ENCODE results near the gene UBE3D.
"Not testable (repeated sequence)": the region's sequence is repeated elsewhere in the genome, so short reads cannot be mapped to it uniquely, and the experiment has no call there.

The UBE3D gene

DNA sequence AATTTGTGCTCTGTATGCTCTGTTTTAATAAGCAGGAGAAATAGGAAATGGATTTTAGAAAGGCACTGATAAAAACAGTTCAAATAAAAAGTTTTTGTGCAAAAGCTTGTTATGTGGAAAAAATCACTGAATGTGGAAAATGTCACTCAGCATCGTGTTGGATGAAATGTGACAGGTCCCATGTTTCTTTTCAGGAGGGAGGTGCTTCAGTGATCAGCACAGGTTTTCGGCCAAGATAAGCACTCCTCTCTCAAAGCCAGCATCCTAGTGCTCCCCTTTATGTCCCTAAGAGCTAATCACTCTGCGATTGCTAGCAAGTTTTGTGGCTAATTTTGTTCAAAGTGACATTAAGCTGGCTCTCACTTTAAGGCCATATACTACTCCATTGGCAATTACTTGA is 12.0 kb downstream of the UBE3D start:
- no peak for DNase-seq

DNA sequence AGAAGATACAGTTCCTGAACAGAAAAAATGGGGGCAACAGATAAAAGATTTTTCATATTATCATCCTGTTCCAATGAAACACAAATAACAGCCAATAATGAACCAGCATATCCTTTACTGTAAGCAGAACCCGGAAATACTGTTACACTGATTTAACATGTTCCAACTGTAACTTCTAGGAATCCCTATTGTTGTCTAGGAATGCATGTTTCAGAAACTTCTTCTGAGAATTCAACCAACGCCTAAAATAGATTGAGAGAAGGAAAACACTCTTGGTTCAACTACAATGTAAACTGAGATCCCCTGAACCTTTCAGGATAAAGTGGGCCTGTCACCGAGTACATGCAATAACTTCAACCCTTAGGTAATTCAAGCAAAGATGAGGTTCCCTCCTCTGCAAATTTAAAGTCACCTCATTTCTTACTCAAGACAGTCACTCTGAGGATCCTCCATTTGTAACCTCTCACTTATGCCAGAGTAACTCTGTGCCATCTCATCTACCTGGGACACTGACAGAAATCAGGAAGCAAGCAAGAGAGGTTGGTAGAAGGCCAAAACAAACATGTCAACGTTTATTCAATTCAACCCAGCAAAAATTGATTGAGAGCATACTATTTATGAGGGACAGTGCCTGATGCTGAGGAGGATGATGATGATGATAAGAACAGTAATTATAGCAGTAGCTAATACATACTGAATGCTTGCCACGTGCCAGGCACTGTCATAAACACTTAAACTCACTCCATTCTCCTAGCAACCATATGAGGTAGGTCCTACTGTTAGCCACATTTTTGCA is 14.1 kb downstream of the UBE3D start:
- DNase-seq, result no peak

DNA sequence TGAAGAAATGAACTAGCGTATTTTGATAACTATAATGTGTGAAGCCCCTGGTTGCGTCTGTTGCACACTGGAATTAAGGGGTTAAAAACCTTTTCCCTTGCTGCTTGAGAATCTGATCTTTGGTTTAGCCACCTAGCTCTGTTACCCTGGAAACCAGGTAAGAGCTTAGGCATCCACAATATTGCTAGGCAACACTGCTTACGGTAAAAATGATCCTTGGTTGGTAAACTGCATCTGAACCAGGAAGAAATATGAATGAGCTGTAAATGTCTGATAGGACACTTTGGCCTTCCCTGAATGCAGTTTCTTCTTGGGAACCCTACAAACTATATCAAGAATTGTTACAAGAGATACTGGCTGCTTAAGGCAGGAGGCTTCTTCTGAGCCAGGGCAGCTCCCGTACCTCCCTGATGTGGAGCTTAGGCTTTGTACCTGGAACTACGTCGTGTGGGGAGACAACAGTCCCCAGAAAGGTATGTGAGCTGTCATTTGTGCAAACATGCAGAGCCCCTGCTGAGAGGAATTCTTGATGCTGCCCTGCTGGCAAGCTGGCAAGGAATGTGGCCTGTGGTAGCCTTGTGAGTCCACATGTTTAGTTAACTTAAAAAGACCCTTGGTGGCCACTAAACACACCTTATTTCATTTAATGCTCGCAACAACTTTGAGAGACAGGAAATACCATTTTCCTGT is 18.4 kb downstream of the UBE3D start:
- DNase-seq, result no peak

DNA sequence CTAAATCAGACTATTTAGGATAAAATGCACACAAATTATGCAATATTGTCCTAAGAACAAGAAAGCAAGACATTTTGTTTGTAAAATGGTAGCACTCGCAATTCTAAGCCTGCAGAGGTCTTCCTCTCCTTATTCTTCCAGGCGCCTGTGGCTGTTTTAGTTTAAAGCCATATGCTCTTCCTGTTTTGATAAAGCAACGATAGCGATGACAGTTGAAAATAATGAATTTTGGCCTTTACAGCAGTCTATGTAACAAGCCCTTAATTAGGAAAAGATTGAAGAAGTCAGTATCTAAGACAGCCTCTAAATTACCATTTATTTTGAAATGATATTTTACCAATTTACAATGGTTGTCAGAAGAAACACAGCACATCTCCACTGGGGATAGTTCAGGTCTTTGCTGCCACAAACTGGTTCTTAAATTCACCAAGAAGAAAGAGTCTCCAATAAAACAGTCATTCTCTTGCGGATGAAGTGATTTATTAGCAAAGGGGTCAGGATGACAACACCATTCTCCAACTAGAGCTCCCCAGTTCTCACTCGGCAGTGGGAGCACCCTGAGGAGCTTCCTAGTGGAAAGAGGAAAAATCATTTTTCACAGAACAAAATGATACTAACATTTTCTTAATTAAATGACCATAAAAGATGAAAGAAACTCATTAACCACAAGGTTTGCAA is 21.4 kb downstream of the UBE3D start:
- DNase-seq, result no peak

DNA sequence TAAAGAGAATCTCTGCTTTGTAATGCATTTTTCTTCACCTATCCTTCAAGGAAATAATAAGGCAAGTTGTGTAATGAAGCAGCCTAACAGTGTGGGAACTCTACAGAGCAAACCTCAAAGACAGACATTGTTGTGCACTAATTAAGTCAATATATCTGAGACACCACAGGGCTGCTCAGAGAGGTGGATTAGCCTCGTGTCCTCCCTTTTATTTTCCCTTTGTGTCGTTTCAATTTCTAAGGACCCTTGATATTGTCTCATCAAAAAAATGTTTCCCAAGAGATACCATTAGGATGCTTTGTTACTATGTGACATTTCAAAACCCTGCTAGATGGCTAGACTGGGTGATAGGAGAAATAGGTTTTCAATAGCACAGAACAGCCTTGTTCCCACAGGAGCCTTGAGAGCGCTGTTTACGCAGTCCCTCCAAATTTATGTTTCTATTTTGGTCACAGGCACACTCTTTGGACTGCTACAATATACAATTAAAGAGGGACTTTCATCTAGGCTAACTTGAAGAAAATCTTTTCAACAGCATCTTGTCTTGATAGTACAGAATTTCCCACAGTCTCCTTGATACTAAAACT is 23.1 kb downstream of the UBE3D start:
- no peak for DNase-seq

DNA sequence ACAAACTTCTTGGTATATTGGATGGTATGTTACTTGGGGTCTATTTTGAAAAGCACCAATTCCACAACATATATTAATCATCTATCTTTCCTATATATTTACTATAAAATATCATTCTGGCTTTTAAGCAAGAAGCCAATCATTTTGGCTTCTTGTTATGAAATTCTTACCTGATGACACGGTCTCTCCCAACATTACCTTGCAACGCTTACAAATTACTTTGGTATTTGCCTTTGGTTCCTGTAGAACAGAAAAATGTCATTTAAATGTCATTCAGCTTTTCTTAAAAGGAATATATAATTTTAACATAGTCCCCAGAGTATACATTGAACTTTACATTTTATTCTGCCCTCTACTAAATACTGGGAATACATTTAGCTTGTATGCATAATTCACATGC is 27.4 kb downstream of the UBE3D start:
- no peak for DNase-seq

DNA sequence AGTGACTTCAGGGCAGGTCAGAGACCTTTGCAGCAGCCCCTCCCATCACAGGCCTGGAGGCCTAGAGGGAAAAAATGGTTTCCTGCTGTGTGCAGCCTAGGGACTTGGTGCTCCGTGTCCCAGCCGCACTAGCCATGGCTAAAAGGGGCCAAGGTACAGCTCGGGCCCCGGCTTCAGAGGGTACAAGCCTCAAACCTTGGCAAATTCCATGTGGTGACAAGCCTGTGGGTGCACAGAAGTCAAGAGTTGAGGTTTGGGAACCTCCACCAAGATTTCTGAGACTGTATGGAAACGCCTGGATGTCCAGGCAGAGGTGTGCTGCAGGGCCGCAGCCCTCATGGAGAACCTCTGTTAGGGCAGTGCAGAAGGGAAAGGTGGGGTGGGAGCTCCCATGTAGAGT is 34.0 kb downstream of the UBE3D start:
- DNase-seq, result no peak

DNA sequence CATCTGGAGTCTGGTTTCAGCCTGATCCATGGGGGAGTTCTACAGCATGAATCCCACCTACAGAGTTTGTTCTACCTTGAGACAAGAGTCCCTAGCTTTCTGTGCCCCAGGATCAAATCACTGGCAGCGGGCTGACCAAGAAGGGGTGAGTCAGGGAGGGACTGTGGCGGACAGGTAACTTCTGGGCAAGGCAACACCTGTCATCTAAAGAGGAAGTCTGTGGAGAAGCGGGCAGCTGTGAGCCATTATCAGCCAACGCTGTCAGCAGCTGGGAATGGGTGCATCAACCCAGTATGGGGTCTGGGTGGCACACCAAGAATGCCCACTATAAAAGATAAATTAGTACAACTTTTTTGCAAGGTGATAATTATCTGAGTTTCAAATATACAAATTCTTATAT is 45.9 kb downstream of the UBE3D start:
- no peak for DNase-seq

DNA sequence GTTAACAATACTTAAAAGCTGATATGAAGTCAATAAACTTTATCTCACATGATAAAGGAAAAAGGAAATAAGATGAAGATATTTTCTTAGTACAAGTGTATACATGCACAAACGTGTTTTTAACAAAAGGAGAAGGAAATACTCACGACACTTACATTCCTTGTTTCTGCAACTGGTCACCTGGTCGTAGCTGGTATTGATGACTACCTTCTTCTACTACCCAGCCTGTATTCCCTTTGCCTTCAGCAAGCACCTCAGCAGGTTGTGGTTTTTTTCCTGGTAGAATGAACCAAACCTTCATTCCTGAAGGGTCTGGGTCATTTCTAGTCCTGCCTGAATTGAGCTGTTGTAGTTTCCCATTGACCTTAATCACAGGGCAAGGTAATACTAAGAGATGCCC is 54.5 kb downstream of the UBE3D start:
- DNase-seq, result not testable (repeated sequence)

DNA sequence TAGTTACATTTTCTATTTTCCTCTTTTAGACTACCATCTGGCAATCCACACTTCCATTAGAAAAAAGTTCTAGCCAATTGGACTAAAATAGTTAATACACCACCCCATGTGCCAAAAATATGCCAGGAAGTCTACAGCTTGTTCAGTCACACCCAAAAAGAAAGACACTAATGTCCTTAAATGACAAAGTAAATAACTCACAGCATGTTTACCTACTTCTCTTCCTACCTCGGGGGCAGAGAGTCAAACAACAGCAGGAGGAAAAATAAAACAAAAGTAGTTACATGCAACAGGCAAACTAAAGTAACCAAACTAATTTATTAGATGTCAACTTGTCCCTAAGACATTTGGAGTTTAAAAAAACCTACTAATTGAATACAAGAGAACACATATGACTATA is 57.0 kb downstream of the UBE3D start:
- DNase-seq, result no peak

DNA sequence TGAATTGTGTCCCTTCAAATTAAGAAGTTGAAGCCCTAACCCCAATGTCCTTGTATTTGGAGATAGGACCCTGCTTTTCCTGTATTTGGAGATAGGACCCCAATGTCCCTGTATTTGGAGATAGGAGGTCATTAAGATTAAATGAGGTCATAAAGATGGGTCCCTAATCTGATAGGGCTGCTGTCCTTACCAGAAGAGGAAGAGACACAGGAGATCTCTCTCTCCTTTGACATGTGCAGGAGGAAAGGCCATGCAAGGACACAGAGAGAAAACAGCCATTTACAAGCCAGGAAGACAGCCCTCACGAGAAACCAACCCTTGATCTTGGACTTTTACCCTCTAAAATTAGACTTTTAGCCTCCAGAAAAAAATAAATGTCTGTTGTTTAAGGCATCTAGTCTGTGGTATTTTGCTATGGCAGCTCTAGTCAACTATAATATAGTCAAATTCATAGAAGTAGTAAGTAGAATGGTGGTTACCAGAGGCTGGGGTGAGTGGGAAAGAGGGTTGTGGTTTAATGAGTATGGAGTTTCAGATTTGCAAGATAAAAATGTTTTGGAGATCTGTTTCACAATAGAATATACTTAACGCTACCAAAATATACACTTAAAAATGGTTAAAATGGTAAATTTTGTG is 59.3 kb downstream of the UBE3D start:
- DNase-seq, result no peak

DNA sequence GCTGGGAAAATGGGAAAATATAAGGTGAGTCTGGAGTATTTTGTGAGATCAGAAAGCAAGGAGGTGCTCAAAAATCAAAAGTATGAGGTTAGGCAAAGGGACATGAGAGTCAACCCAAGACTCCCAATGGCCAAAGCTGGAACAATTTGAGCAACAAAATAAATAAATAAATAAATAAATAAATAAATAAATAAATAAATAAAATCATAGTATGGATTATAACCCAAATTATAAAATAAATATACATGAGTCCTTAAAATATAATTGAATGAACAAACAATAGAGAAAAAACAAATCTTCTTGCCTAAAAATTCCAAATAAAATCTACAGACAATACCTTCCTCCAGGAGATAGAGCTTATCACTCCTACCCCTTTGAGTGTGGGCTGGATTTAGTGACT is 69.5 kb downstream of the UBE3D start:
- no peak for DNase-seq

DNA sequence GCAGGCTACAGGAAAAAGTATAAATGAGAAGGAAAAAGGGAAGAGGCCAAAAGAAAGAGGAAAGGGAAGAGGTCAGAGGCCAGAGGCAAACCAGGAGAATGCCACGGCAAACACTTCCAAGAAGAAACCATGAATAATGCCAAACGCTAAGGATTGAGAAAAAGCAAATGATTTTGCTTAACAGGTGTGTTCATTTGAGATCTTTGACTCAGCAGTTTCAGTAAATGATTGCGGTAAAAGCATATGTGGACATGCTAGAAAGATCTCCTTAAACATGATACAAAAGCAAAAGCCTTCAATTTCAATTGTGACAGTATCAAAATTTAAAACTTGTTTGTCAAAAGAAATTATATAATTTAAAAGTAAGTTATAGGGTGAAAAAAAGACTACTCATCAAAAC is 70.6 kb downstream of the UBE3D start:
- DNase-seq, result no peak

DNA sequence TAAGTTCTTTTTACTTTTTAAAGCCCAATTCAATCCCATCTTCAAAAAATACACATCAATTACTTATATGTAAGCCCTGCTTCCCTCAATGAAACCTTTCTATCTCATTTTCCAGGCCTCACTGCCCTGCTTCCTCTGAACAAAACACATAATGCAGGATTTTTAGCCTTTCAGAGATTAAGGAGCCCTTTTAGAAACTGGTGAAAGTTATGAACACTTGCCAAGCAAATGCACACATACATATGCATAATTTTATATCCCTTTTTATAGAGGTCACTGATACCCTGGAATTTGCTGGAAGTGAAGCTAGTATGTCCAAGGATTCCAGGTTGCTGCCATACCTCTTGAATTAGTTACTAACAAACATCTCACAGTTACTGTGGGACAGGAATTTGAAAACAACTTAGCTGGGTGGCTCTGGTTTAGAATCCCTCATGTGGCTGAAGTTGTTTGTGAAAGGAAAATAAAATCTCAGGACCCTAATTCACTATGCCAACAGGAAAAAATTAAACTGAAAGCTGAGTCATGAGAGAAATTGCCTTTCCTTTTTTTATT is 75.8 kb downstream of the UBE3D start:
- DNase-seq, result no peak

DNA sequence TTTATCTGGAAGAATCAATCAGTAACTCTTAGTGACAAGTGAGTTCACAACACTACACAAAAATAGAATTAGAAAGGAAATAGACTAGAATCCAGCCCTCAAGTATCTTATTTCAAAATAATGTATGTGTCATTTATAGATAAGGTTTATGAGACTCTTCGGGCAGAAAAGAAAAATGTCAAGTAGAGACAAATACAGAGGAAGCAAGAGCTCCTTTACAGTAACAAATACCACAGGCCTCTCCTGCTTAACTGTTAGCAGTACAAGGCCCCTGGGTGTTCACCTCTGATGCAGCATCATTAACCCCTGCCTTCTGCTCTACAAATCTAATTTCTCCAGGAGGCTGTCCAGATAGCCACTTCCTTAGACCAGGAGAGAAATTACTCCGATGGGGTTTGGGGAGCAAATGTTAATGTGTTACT is 76.7 kb downstream of the UBE3D start:
- no peak for DNase-seq

DNA sequence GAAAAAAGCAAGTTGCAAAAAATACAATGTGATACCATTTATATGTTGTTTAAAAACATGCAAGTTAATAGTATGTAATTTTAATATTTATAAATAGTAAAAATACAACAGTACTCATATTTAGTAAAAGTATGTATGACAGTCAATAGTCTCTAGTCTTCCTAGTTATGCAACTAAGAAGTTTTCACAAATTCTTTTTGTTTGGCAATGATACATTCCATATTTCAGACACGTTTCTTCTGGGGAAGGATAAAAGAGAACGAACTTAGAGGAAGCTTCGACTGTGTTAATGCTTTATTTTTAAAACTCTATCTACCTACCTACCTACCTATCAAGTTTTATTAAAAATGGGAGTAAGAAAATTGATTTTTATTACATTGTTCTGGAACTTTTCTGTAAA is 77.7 kb downstream of the UBE3D start:
- no peak for DNase-seq

DNA sequence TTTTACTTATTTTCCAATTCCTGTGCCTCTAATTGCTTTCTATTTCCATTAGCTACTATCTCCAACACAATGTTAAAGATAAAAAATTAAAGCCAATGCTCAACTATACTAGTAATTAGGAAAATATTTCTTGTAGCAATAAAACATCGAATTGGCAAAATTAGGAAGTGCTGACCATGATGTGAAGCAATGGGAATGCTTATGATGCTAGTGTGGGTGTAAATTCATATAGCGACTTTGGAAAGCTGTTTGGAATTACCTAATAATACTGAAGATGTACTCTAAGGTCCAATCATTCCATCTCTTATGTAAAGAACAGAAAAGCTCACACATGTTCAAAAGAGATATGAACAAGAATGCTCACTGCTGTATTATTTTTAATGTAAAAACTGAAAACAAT is 78.2 kb downstream of the UBE3D start:
- no peak for DNase-seq

DNA sequence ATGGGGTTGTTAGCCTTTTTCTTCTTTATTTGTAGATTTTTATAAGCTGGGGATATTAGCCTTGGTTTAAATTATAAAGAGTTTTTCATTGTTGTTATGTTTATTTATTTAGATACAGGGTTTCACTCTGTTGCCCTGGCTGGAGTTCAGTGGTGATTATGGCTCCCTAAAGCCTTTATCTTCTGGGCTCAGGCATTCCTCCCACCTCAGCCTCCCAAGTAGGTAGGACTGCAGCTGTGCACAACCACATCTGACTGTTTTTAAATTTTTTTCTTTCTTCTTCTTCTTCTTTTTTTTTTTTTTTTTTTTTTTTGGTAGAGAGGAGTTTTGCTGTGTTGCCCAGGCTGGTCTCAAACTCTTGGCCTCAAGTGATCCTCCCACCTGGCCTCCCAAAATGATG is 80.9 kb downstream of the UBE3D start:
- no peak for DNase-seq

DNA sequence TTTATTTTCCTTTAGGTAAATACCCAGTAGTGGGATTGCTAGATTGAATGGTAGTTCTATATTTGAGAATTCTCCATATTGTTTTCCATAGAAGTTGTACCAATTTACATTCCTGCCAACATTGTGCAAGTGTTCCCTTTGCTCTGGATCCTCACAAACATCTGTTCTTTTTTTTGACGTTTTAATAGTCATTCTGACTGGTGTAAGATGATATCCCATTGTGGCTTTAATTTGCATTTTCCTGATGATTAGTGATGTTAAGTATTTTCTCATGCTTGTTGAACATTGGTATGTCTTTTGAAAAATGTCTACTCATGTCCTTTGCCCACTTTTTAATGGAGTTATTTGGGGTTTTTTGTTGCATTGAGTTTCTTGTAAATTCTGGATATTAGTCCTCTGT is 85.6 kb downstream of the UBE3D start:
- no peak for DNase-seq

DNA sequence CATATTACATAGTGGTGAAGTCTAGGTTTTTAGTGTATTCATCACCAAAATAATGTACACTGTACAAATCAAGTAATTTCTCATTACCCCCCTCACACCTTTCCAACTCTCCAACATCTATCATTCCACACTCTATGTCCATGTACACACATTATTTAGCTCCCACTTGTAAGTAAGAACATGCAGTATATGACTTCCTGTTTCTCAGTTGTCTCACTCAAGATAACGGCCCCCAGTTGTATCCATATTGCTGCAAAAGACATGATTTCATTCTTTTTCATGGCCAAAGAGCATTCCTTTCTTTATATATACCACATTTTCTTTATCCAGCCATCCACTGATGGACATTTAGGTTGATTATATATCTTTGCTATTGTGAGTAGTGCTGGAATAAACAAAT is 86.0 kb downstream of the UBE3D start:
- DNase-seq, result no peak

DNA sequence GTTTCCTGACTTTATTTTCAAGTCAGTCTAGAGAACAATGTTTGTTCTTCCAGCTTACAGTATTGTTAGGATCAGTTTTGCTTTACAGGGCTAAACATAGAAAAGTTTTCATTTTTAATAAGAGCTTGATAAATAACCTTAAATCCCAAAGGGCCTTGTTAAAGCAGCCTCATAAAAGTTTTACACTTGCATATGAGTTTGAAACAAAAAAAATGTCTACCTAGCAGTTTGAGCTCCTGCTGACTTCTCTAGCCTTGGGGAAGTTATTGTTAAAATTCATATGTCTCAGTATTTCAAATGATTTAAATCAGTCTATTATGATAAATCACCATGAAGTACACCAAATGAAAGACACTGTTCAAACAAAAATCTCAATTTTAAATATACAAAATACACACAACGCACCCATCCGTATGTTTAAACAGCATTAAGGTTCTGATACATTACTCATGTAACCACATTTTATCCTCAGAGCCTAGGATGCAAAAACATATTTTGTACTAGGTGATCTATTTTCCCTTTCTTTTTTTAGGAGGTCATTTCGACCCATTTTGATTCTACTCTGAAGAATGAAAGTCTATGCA is 87.2 kb downstream of the UBE3D start:
- no peak for DNase-seq

DNA sequence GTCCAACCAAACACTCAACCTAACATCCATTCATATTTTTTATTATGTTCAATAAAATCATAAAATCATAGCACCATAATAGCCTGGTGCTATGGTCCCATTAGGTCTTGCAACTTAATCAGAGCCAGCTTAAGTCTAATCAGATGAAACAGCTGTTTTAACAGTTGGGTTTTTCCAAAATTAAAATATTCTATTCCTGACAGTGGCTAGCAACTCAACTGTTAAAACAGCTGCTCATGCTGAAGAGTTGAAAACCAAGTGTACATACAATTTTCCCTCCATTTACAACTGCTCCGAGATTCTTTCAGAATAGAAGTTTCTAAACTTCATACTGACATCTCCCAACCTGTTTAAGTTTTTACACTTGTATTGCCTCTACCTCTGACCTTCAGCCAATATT is 89.5 kb downstream of the UBE3D start:
- DNase-seq, result no peak

Data from stimulated activated CD4-positive, alpha-beta T cell treated with anti-CD3 and anti-CD28 coated beads, Interleukin-2, amount 100 ng/mL, for 48 hours (primary cell).